Measurements from ENCODE around the gene SORCS2.

DNA sequence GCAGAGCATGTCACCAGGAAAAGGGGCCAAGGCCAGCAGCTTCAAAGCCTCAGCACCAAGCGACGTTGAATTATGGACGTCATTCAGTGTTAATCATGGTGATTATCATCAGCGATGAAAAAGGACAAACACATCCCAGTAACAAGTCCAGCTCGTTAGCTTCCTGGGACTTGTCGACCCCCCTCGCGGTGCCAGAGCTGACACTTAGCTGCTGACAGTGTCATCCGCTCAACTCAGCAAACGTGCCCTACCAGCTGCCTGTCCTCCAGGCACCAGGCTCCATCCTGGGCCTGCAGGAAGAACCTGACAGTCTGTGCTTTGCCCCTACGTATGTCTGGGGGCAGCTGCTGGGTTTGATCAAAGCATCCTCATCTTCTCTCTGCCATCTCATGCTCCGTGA is 379.4 kb downstream of the SORCS2 start:
- TF ChIP-seq, protein P1, sequence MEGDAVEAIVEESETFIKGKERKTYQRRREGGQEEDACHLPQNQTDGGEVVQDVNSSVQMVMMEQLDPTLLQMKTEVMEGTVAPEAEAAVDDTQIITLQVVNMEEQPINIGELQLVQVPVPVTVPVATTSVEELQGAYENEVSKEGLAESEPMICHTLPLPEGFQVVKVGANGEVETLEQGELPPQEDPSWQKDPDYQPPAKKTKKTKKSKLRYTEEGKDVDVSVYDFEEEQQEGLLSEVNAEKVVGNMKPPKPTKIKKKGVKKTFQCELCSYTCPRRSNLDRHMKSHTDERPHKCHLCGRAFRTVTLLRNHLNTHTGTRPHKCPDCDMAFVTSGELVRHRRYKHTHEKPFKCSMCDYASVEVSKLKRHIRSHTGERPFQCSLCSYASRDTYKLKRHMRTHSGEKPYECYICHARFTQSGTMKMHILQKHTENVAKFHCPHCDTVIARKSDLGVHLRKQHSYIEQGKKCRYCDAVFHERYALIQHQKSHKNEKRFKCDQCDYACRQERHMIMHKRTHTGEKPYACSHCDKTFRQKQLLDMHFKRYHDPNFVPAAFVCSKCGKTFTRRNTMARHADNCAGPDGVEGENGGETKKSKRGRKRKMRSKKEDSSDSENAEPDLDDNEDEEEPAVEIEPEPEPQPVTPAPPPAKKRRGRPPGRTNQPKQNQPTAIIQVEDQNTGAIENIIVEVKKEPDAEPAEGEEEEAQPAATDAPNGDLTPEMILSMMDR (IDR thresholded peaks at IDR 0.05), result no peak
- no peak for TF ChIP-seq POLR2A (IDR thresholded peaks at IDR 0.05)
